Measurements from ENCODE around the gene SPDYE4. TPM values are rescaled to one million over a fixed set of nuclear protein-coding genes. Genes with fewer than 3 reads are reported as not detected.

Gene SPDYE4
- total RNA-seq, 4 donors from 2014 or later: not detected

GRCh38 chr17:8720596-8720995 lies 37.8 kb downstream of the SPDYE4 start:
- TF ChIP-seq POLR2A (IDR thresholded peaks at IDR 0.05): no peak
- TF ChIP-seq, protein P1, sequence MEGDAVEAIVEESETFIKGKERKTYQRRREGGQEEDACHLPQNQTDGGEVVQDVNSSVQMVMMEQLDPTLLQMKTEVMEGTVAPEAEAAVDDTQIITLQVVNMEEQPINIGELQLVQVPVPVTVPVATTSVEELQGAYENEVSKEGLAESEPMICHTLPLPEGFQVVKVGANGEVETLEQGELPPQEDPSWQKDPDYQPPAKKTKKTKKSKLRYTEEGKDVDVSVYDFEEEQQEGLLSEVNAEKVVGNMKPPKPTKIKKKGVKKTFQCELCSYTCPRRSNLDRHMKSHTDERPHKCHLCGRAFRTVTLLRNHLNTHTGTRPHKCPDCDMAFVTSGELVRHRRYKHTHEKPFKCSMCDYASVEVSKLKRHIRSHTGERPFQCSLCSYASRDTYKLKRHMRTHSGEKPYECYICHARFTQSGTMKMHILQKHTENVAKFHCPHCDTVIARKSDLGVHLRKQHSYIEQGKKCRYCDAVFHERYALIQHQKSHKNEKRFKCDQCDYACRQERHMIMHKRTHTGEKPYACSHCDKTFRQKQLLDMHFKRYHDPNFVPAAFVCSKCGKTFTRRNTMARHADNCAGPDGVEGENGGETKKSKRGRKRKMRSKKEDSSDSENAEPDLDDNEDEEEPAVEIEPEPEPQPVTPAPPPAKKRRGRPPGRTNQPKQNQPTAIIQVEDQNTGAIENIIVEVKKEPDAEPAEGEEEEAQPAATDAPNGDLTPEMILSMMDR (IDR thresholded peaks at IDR 0.05): no peak
- Histone ChIP-seq H3K36me3 (no peaks in the 10 kb centered on the region), H3K27ac (no peak overlapping the region), H3K4me3 (replicated peaks in 1 of 3) (no peak overlapping the region), H3K27me3 (no peaks in the 10 kb centered on the region), H3K4me1 (no peaks in the 10 kb centered on the region), H3K9me3 (no peaks in the 10 kb centered on the region)
- intact Hi-C loops (cut with DNase I): no loop called here
- no peak for DNase-seq
- WGBS, 2 donors: 89 to 92% methylated on average over 9 of the region's 9 CpGs

DNA sequence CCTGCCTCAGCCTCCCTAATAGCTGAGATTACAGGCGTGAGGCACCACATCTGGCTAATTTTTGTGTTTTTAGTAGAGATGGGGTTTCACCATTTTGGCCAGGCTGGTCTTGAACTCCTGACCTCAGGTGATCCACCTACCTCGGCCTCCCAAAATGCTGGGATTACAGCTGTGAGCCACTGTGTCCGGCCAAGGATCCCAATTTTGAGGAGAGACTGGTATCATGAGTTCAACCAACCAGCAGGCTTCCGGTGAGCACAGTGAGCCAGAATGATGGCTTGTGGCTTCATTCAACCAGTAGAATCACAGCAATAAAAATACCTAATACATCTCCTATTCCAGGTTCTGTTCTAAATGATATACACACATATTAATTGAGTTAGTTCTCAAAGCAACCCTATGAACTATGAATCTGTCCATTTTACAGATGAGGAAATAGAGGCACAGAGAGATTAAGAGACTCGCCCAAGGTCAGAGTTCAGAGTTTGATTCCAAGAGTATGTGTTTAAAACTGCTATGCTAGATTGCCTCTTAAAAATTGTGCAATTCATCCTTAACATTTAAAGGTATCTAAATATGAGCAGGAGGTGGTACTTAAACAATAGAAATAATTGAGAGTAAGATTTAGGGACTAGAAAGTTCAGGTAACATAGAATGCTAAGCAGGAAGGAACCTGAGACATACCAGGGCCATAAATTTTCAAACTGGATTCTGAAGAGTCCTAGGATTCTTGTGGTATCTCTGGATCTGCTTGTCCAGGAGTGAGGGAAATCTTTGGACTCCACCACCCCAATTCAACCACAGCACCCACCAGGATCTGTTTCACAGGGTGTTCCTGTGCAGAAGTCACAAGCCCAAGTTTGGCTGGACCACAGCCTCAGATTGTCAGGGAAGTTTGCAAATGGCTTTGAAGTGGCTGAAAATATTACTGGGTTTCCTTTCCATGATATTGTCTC lies 38.8 kb downstream of the SPDYE4 start:
- no peak overlapping the region for H3K4me3 ChIP-seq (replicated peaks in 1 of 3)
- no peak for DNase-seq
- no peaks in the 10 kb centered on the region for H3K27me3 ChIP-seq
- H3K36me3 ChIP-seq: no peaks in the 10 kb centered on the region
- H3K9me3 ChIP-seq: no peaks in the 10 kb centered on the region
- no peaks in the 10 kb centered on the region for H3K4me1 ChIP-seq
- intact Hi-C loops (cut with DNase I): no loop called here
- WGBS, 2 donors: 84 to 91% methylated on average over 5 of the region's 5 CpGs
- H3K27ac ChIP-seq: no peak overlapping the region
- TF ChIP-seq POLR2A (IDR thresholded peaks at IDR 0.05): no peak
- TF ChIP-seq, protein P1 (IDR thresholded peaks at IDR 0.05): no peak

GRCh38 chr17:8718001-8718563 lies 40.3 kb downstream of the SPDYE4 start:
- no peak overlapping the region for H3K4me3 ChIP-seq (replicated peaks in 1 of 3)
- H3K4me1 ChIP-seq: no peaks in the 10 kb centered on the region
- intact Hi-C loops (cut with DNase I): no loop called here
- TF ChIP-seq, protein P1 (IDR thresholded peaks at IDR 0.05): no peak
- no peak for TF ChIP-seq POLR2A (IDR thresholded peaks at IDR 0.05)
- 90 to 96% methylated on average over 5 to 24 of the region's 37 CpGs for WGBS, 2 donors
- H3K27ac ChIP-seq: no peak overlapping the region
- no peaks in the 10 kb centered on the region for H3K9me3 ChIP-seq
- no peaks in the 10 kb centered on the region for H3K36me3 ChIP-seq
- no peak for DNase-seq
- no peaks in the 10 kb centered on the region for H3K27me3 ChIP-seq

DNA sequence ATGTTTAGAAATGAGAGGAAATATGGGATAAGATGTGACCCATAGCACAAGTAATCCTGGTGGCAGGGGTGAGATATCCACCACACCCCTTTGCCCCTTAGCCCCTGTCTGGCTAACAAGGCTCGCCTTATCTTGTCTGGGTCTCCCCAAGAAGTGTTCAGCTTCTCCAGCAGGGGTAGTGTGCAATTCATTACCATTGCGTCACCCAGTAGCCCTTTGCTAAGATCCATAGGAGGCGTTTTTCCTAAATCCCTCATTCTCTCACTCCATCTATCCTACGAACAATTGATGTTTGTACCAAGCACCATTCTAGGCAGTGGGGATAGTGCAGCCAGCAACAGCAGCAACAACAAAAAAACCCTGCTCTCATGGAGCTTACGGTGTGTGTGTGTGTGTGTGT lies 44.5 kb downstream of the SPDYE4 start:
- no peaks in the 10 kb centered on the region for H3K36me3 ChIP-seq
- H3K27ac ChIP-seq: no peak overlapping the region
- H3K4me3 ChIP-seq (replicated peaks in 1 of 3): no peak overlapping the region
- WGBS, 2 donors: 92 to 97% methylated on average over 5 of the region's 5 CpGs
- TF ChIP-seq, protein P1 (IDR thresholded peaks at IDR 0.05): no peak
- no peak for TF ChIP-seq POLR2A (IDR thresholded peaks at IDR 0.05)
- H3K9me3 ChIP-seq: no peaks in the 10 kb centered on the region
- intact Hi-C loops (cut with DNase I): no loop called here
- no peak for DNase-seq
- H3K27me3 ChIP-seq: no peaks in the 10 kb centered on the region
- H3K4me1 ChIP-seq: no peaks in the 10 kb centered on the region

GRCh38 chr17:8713315-8713714 lies 45.0 kb downstream of the SPDYE4 start:
- no peak for DNase-seq
- intact Hi-C loops (cut with DNase I): no loop called here
- Histone ChIP-seq H3K27me3 (no peaks in the 10 kb centered on the region), H3K4me3 (replicated peaks in 1 of 3) (no peak overlapping the region), H3K4me1 (no peaks in the 10 kb centered on the region), H3K36me3 (no peaks in the 10 kb centered on the region), H3K9me3 (no peaks in the 10 kb centered on the region), H3K27ac (no peak overlapping the region)
- no peak for TF ChIP-seq POLR2A (IDR thresholded peaks at IDR 0.05)
- TF ChIP-seq, protein P1 (IDR thresholded peaks at IDR 0.05): no peak
- WGBS, 2 donors: 88 to 90% methylated on average over 3 of the region's 3 CpGs
